SK-N-MC (cell line): ENCODE results near the gene DNAJC11.

Experiments
- EZH2 ChIP-seq: fragments of 200-600 bp; sonication (generic); IDR thresholded peaks from one replicate; pipeline ENCODE4 v1.6.1; 2017; ENCODE audit warnings: antibody characterized with exemption
- POLR2AphosphoS5 ChIP-seq: IDR thresholded peaks from 2 replicates; pipeline ENCODE4 v1.6.1; 2012; ENCODE audit warnings: mild to moderate bottlenecking, low read depth, low read length, borderline replicate concordance

DNA sequence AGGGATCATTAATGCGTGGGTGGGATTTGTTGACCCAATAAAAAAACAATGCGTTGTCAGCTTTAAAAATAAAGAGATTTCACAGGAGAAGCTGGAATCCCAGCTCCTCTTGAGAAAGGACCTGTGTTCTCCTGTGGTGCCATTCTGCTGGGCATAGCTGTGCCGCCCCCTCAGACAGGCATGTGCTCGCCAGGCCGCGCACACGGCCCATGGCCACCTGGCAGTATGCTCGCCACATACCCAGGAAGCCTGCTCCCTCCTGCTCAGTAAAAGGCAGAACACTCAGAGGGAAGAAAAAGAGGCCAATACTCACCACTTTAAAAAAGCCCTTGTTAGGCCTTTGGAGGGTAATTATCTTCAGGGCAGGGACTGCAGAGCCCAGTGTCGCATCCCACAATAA lies 63.8 kb downstream of the DNAJC11 start:
- TF ChIP-seq POLR2AphosphoS5 = no peak
- no peak for TF ChIP-seq EZH2
